ENCODE results near the gene DDX49.

The DDX49 gene

GRCh38 chr19:18975869-18976268, 56.4 kb downstream of the DDX49 start:
- H3K36me3 ChIP-seq: no peaks in the 10 kb centered on the region
- TF ChIP-seq CTCF (IDR thresholded peaks at IDR 0.05; ENCODE audit: low read depth, low read length): no peak
- H3K9me3 ChIP-seq (ENCODE audit: severe bottlenecking): no peaks in the 10 kb centered on the region
- DNase-seq: no peak
- no peak overlapping the region for H3K4me3 ChIP-seq (ENCODE audit: low read depth, low read length)
- no peak overlapping the region for H3K27ac ChIP-seq
- no peaks in the 10 kb centered on the region for H3K27me3 ChIP-seq (ENCODE audit: insufficient read depth, low read depth, severe bottlenecking)

Data from WERI-Rb-1 (cell line).